HepG2 (cell line): ENCODE results near the gene CNN3. TPM values are rescaled to one million over a fixed set of nuclear protein-coding genes. Genes with fewer than 3 reads are reported as not detected.

Source experiments
- ATAC-seq: fragments of 200-7000 bp; cut with Tn5 transposase; 3 replicates; pipeline ENCODE4 v1.9.1; 2020; ENCODE audit warnings: mild to moderate bottlenecking, moderate library complexity
- BruUV-seq: library from RNA; stranded (reverse); fragments of 400-500 nt; replicated peaks from 2 replicates; lab custom pipeline; 2021; lab: Mats Ljungman, UMichigan
- CTCF ChIA-PET: fragments of 300-600 bp; formaldehyde crosslinking; extraction: SDS; loops from one replicate; lab custom pipeline; 2021; ENCODE audit warnings: low total read pairs, inconsistent platforms, low intra/inter-chr PET ratio; lab: Yijun Ruan, JAX
- POLR2A ChIA-PET: fragments of 350-600 bp; sonication (Branson Sonifier 250); formaldehyde crosslinking; loops from one replicate; lab custom pipeline; 2020; ENCODE audit warnings: antibody characterized with exemption, inconsistent platforms; lab: Yijun Ruan, JAX
- DNase-seq: peaks from one replicate; pipeline ENCODE4 v3.0.0-alpha.2; 2015; ENCODE audit warnings: low spot score
- FAIRE-seq: peaks from 3 replicates; lab custom pipeline; 2011; peaks lifted over from hg19 to GRCh38; lab: Jason Lieb, UNC
- H2AFZ ChIP-seq: one replicate; pipeline ENCODE4 v1.6.1; 2011; ENCODE audit warnings: low read length, inconsistent platforms
- H3K27ac ChIP-seq: fragments of 300-600 bp; 3 replicates; pipeline ENCODE4 v1.8.0; 2011; ENCODE audit warnings: mixed run types, mild to moderate bottlenecking, mixed read lengths, low read length, inconsistent platforms; ENCODE audit not compliant: insufficient read depth; ENCODE audit errors: extremely low read length
- H3K27me3 ChIP-seq, 2 experiments: fragments of 200-600 bp in 1 of 2; 2 replicates in 1 of 2; 3 replicates in 1 of 2; pipeline versions ENCODE4 v1.6.0 to v1.8.0; 2011; ENCODE audit warnings: low read length in 2 of 2, mild to moderate bottlenecking in 2 of 2, moderate library complexity in 2 of 2, inconsistent platforms in 1 of 2; ENCODE audit not compliant: insufficient read depth in 2 of 2, control insufficient read depth in 1 of 2
- H3K36me3 ChIP-seq, 2 experiments: fragments of 200-600 bp in 1 of 2; replicated peaks in 1 of 2; 2 replicates in 1 of 2; 3 replicates in 1 of 2; pipeline versions ENCODE4 v1.5.1 to v1.8.0; 2011; ENCODE audit warnings: low read length in 2 of 2, inconsistent platforms in 1 of 2; ENCODE audit not compliant: insufficient read depth in 2 of 2, control insufficient read depth in 1 of 2
- H3K4me1 ChIP-seq: 2 replicates; pipeline ENCODE4 v1.5.1; 2012; ENCODE audit warnings: low read length, inconsistent platforms; ENCODE audit not compliant: insufficient read depth
- H3K4me2 ChIP-seq: 2 replicates; pipeline ENCODE4 v1.6.0; 2011; ENCODE audit warnings: low read depth, low read length, inconsistent platforms
- H3K4me3 ChIP-seq, 3 experiments: fragments of 200-600 bp in 1 of 3; sonication (generic), shearing (Covaris generic) in 1 of 3; replicated peaks in 1 of 3; 2 replicates each; pipeline ENCODE4 v1.5.1; 2011 to 2016; ENCODE audit warnings: low read length in 3 of 3, inconsistent platforms in 2 of 3, low read depth in 2 of 3, mild to moderate bottlenecking in 2 of 3, control low read depth in 1 of 3, mixed read lengths in 1 of 3; ENCODE audit not compliant: insufficient read depth in 1 of 3
- H3K79me2 ChIP-seq: one replicate; pipeline ENCODE4 v1.6.1; 2011; ENCODE audit warnings: low read length, inconsistent platforms; ENCODE audit not compliant: insufficient read depth
- H3K9ac ChIP-seq: 2 replicates; pipeline ENCODE4 v1.6.0; 2011; ENCODE audit warnings: mild to moderate bottlenecking, low read depth, low read length, inconsistent platforms; ENCODE audit not compliant: insufficient read depth
- H3K9me3 ChIP-seq: 2 replicates; pipeline ENCODE4 v1.5.1; 2012; ENCODE audit warnings: mild to moderate bottlenecking, low read length
- H4K20me1 ChIP-seq: 2 replicates; pipeline ENCODE4 v1.6.0; 2011; ENCODE audit warnings: inconsistent platforms, mild to moderate bottlenecking, low read length, moderate library complexity; ENCODE audit not compliant: insufficient read depth
- DNMT1 ChIP-seq: sonication (generic); formaldehyde crosslinking; IDR thresholded peaks from 2 replicates; pipeline ENCODE4 v1.5.1; 2020; ENCODE audit warnings: mild to moderate bottlenecking, missing genetic modification reagents
- FOXC1 ChIP-seq: sonication (generic); formaldehyde crosslinking; IDR thresholded peaks from 2 replicates; pipeline ENCODE4 v1.8.0; 2022; ENCODE audit warnings: mild to moderate bottlenecking, missing genetic modification reagents, borderline replicate concordance
- FOXP1 ChIP-seq, 2 experiments: fragments of 450-650 bp in 1 of 2; IDR thresholded peaks; 2 replicates each; pipeline ENCODE4 v1.6.1; 2017 to 2018; ENCODE audit warnings: antibody characterized with exemption in 1 of 2
- HDAC6 ChIP-seq: fragments of 200-600 bp; sonication (generic); IDR thresholded peaks from 2 replicates; pipeline ENCODE4 v1.7.0; 2017; ENCODE audit warnings: mild to moderate bottlenecking, antibody characterized with exemption, low read length, low read depth
- HNRNPH1 ChIP-seq: fragments of 200-400 bp; formaldehyde crosslinking; optimal IDR thresholded peaks from 2 replicates; pipeline ENCODE3; 2017; ENCODE audit warnings: mild to moderate bottlenecking, low read depth, low read length
- HOXA7 ChIP-seq: sonication (generic); formaldehyde crosslinking; IDR thresholded peaks from 2 replicates; pipeline ENCODE4 v1.8.1; 2022; ENCODE audit warnings: mild to moderate bottlenecking, missing genetic modification reagents, moderate library complexity
- PHF8 ChIP-seq: sonication (generic); formaldehyde crosslinking; IDR thresholded peaks from 2 replicates; pipeline ENCODE4 v1.5.0; 2020; ENCODE audit warnings: missing genetic modification reagents
- RFX3 ChIP-seq: IDR thresholded peaks from 2 replicates; pipeline ENCODE4 v1.6.1; 2016; ENCODE audit warnings: missing biosample characterization, missing genetic modification reagents
- TRIM24 ChIP-seq: sonication (generic); formaldehyde crosslinking; IDR thresholded peaks from 2 replicates; pipeline ENCODE4 v1.8.0; 2022; ENCODE audit warnings: mild to moderate bottlenecking, missing genetic modification reagents
- ZNF124 ChIP-seq: sonication (generic); formaldehyde crosslinking; IDR thresholded peaks from 2 replicates; pipeline ENCODE4 v1.4.0; 2020; ENCODE audit warnings: missing genetic modification reagents
- ZNF253 ChIP-seq: sonication (generic); formaldehyde crosslinking; IDR thresholded peaks from 2 replicates; pipeline ENCODE4 v1.8.0; 2022; ENCODE audit warnings: mild to moderate bottlenecking, missing genetic modification reagents, borderline replicate concordance
- ZNF713 ChIP-seq: sonication (generic); formaldehyde crosslinking; IDR thresholded peaks from 2 replicates; pipeline ENCODE4 v1.4.0; 2020; ENCODE audit warnings: mild to moderate bottlenecking, missing genetic modification reagents
- ZNF777 ChIP-seq: sonication (generic); formaldehyde crosslinking; IDR thresholded peaks from 2 replicates; pipeline ENCODE4 v1.4.0; 2020; ENCODE audit warnings: missing genetic modification reagents
- WGBS: methylation state at CpG from one replicate; pipeline ENCODE4 v1.1.6; 2017; ENCODE audit warnings: low lambda C conversion rate; 5-methylcytosine and 5-hydroxymethylcytosine counted together
- in situ Hi-C: cut with HindIII; loops from 2 replicates; pipeline ENCODE4 v1.10.0; 2017; ENCODE audit warnings: low pct_unique_long_range_greater_than_20kb; ENCODE audit not compliant: extremely low pct_ligation_motif_present
- intact Hi-C: fragments of 100-400 bp; cut with micrococcal nuclease; formaldehyde crosslinking; loops from one replicate; pipeline ENCODE4 v1.10.0; 2022; ENCODE audit not compliant: unreplicated experiment
- polyA plus RNA-seq, 8 experiments: library from polyadenylated mRNA; depleted of rRNA in 3 of 8; stranded (reverse) in 7 of 8; unstranded in 1 of 8; fragments of >200 nt; fragmentation: Illumina TruSeq in 4 of 8; extraction: Trizol in 4 of 8; gene quantifications; 2 replicates each; pipeline versions ENCODE4 v1.2.1 to v1.2.3, GENCODE V29; 2011 to 2016; ENCODE audit warnings: low read depth in 4 of 8, missing spikeins in 1 of 8, mixed read lengths in 1 of 8; ENCODE audit not compliant: insufficient read depth in 1 of 8
- total RNA-seq, 5 experiments: library from RNA; depleted of rRNA; stranded (reverse); fragments of >200 nt; fragmentation: Illumina TruSeq; extraction: Trizol; gene quantifications; 2 replicates each; pipeline ENCODE4 v1.2.3, GENCODE V29; 2016; ENCODE audit warnings: low read depth in 1 of 5
- TF ChIP-seq, protein P1 (sequence below): sonication (generic); formaldehyde crosslinking; IDR thresholded peaks from 2 replicates; pipeline ENCODE4 v1.8.1; 2022; ENCODE audit warnings: low read depth, mild to moderate bottlenecking, missing genetic modification reagents
- TF ChIP-seq, protein P2 (sequence below): sonication (generic); formaldehyde crosslinking; IDR thresholded peaks from 2 replicates; pipeline ENCODE4 v1.8.0; 2023; ENCODE audit warnings: mild to moderate bottlenecking, missing genetic modification reagents
- TF ChIP-seq, protein P3 (sequence below): sonication (generic); formaldehyde crosslinking; IDR thresholded peaks from 2 replicates; pipeline ENCODE4 v1.5.0; 2020; ENCODE audit warnings: mild to moderate bottlenecking, missing genetic modification reagents
- TF ChIP-seq, protein P4 (sequence below): sonication (generic); formaldehyde crosslinking; IDR thresholded peaks from 2 replicates; pipeline ENCODE4 v1.9.0; 2021; ENCODE audit warnings: missing genetic modification reagents, borderline replicate concordance

CNN3 gene
- total and polyA plus RNA-seq, 2 of the 13 experiments (the other 11 are each of a cell fraction or from before 2014, with no cell fraction given): 113 to 223 TPM

DNA sequence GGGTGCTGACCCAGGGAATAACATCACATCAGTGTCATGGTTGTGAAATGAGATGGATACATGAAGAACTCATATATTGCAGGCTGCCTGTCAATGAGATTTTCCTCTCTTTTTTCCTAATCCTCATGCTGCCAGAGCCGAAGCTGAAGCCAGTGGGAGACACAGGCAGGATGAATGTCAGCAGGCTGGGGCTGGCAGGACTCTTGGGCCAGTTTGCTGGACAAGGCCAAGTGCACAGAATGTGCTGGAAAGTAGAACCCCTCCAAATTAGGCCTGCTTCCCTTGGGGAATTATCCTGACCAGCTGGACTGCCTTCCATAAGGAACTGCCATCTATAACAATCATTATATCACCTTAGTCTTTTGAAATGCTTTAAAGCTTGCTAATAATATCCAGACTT, 75.3 kb downstream of the CNN3 start:
- WGBS: 92% methylated on average over 1 of the region's 1 CpG
- in situ Hi-C loops (loop anchor here (5.0 to 25.0 kb wide), 2 partner anchors 191 to 386 kb away; partner anchors contain the start of gene RWDD3), intact Hi-C loops (no loop called here)
- H2AFZ ChIP-seq: no peak overlapping the region
- TF ChIP-seq, protein P1, sequence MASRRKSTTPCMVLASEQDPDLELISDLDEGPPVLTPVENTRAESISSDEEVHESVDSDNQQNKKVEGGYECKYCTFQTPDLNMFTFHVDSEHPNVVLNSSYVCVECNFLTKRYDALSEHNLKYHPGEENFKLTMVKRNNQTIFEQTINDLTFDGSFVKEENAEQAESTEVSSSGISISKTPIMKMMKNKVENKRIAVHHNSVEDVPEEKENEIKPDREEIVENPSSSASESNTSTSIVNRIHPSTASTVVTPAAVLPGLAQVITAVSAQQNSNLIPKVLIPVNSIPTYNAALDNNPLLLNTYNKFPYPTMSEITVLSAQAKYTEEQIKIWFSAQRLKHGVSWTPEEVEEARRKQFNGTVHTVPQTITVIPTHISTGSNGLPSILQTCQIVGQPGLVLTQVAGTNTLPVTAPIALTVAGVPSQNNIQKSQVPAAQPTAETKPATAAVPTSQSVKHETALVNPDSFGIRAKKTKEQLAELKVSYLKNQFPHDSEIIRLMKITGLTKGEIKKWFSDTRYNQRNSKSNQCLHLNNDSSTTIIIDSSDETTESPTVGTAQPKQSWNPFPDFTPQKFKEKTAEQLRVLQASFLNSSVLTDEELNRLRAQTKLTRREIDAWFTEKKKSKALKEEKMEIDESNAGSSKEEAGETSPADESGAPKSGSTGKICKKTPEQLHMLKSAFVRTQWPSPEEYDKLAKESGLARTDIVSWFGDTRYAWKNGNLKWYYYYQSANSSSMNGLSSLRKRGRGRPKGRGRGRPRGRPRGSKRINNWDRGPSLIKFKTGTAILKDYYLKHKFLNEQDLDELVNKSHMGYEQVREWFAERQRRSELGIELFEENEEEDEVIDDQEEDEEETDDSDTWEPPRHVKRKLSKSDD (CRISPR knock-in tag): no peak
- TF ChIP-seq, protein P2, sequence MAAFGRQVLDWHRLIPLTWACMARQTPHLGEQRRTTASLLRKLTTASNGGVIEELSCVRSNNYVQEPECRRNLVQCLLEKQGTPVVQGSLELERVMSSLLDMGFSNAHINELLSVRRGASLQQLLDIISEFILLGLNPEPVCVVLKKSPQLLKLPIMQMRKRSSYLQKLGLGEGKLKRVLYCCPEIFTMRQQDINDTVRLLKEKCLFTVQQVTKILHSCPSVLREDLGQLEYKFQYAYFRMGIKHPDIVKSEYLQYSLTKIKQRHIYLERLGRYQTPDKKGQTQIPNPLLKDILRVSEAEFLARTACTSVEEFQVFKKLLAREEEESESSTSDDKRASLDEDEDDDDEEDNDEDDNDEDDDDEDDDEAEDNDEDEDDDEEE (CRISPR knock-in tag): no peak
- no peak for TF ChIP-seq ZNF777 (CRISPR knock-in tag)
- no peak for TF ChIP-seq HNRNPH1
- TF ChIP-seq FOXP1 (IDR thresholded peaks at IDR 0.05): no peak
- TF ChIP-seq FOXP1 (CRISPR knock-in tag; IDR thresholded peaks at IDR 0.05): no peak
- TF ChIP-seq, protein P3, sequence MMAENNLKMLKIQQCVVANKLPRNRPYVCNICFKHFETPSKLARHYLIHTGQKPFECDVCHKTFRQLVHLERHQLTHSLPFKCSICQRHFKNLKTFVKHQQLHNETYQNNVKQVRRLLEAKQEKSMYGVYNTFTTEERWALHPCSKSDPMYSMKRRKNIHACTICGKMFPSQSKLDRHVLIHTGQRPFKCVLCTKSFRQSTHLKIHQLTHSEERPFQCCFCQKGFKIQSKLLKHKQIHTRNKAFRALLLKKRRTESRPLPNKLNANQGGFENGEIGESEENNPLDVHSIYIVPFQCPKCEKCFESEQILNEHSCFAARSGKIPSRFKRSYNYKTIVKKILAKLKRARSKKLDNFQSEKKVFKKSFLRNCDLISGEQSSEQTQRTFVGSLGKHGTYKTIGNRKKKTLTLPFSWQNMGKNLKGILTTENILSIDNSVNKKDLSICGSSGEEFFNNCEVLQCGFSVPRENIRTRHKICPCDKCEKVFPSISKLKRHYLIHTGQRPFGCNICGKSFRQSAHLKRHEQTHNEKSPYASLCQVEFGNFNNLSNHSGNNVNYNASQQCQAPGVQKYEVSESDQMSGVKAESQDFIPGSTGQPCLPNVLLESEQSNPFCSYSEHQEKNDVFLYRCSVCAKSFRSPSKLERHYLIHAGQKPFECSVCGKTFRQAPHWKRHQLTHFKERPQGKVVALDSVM (CRISPR knock-in tag): no peak
- TF ChIP-seq, protein P4, sequence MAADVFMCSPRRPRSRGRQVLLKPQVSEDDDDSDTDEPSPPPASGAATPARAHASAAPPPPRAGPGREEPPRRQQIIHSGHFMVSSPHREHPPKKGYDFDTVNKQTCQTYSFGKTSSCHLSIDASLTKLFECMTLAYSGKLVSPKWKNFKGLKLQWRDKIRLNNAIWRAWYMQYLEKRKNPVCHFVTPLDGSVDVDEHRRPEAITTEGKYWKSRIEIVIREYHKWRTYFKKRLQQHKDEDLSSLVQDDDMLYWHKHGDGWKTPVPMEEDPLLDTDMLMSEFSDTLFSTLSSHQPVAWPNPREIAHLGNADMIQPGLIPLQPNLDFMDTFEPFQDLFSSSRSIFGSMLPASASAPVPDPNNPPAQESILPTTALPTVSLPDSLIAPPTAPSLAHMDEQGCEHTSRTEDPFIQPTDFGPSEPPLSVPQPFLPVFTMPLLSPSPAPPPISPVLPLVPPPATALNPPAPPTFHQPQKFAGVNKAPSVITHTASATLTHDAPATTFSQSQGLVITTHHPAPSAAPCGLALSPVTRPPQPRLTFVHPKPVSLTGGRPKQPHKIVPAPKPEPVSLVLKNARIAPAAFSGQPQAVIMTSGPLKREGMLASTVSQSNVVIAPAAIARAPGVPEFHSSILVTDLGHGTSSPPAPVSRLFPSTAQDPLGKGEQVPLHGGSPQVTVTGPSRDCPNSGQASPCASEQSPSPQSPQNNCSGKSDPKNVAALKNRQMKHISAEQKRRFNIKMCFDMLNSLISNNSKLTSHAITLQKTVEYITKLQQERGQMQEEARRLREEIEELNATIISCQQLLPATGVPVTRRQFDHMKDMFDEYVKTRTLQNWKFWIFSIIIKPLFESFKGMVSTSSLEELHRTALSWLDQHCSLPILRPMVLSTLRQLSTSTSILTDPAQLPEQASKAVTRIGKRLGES (CRISPR knock-in tag): no peak
- TF ChIP-seq DNMT1 (CRISPR knock-in tag): no peak
- no peak for TF ChIP-seq FOXC1 (CRISPR knock-in tag)
- no peak for TF ChIP-seq HDAC6
- no peak for TF ChIP-seq PHF8 (CRISPR knock-in tag)
- no peak for TF ChIP-seq TRIM24 (CRISPR knock-in tag)
- TF ChIP-seq ZNF253 (CRISPR knock-in tag): no peak
- TF ChIP-seq ZNF713 (CRISPR knock-in tag): no peak
- TF ChIP-seq HOXA7: no peak
- TF ChIP-seq ZNF124 (CRISPR knock-in tag): no peak
- no peak for TF ChIP-seq RFX3 (CRISPR knock-in tag)
- ATAC-seq (no peak), FAIRE-seq (no peak), DNase-seq (no peak)
- no peak overlapping the region for H3K9ac ChIP-seq
- H3K4me2 ChIP-seq: no peak overlapping the region
- peaks cover 4 to 6% of the 10 kb centered on the region in 2 experiments; a peak in 1 of 5 replicates for H3K36me3 ChIP-seq
- H3K9me3 ChIP-seq: no peaks in the 10 kb centered on the region
- no TSS peak for BruUV-seq
- no peak overlapping the region for H3K4me3 ChIP-seq
- ChIA-PET CTCF (no interaction called here), POLR2A (no interaction called here)
- H3K4me1 ChIP-seq: peaks cover 10% of the 10 kb centered on the region
- no peaks in the 10 kb centered on the region for H4K20me1 ChIP-seq
- no peak overlapping the region for H3K27ac ChIP-seq
- H3K79me2 ChIP-seq: no peaks in the 10 kb centered on the region
- no peaks in the 10 kb centered on the region for H3K27me3 ChIP-seq
